Activated CD4-positive, alpha-beta T cell treated with anti-CD3 and anti-CD28 coated beads, Interleukin-2, Interleukin-4, amounts not matched to agents 100 ng/mL and 50 ng/mL, durations not matched to agents 16 hours and 8 hours (primary cell): ENCODE measurements around the gene SLC16A10.
"Not testable (repeated sequence)": the region's sequence is repeated elsewhere in the genome, so short reads cannot be mapped to it uniquely, and the experiment has no call there.

ENCODE experiments used
- DNase-seq: peaks from one replicate; pipeline ENCODE4 v3.0.0-alpha.2; 2020; ENCODE audit warnings: low spot score

Gene SLC16A10

GRCh38 chr6:111132669-111133068 is 45.4 kb downstream of the SLC16A10 start:
- DNase-seq: not testable (repeated sequence)

GRCh38 chr6:111134236-111134869 is 47.0 kb downstream of the SLC16A10 start:
- DNase-seq: not testable (repeated sequence)

GRCh38 chr6:111137489-111138093 is 50.3 kb downstream of the SLC16A10 start:
- DNase-seq: not testable (repeated sequence)

- no peak for DNase-seq
Observed at GRCh38 chr6:111147440-111147839, 60.1 kb downstream of the SLC16A10 start.

- no peak for DNase-seq
Observed at GRCh38 chr6:111148110-111148509, 60.8 kb downstream of the SLC16A10 start.

GRCh38 chr6:111150577-111150976 is 63.3 kb downstream of the SLC16A10 start:
- no peak for DNase-seq

- DNase-seq: peak; percentile 27
Observed at GRCh38 chr6:111154981-111155380, 67.7 kb downstream of the SLC16A10 start.

GRCh38 chr6:111157412-111157811 is 70.1 kb downstream of the SLC16A10 start:
- DNase-seq: peak; percentile 49

- DNase-seq: peak; percentile 74
Observed at GRCh38 chr6:111159633-111160032, 72.3 kb downstream of the SLC16A10 start.

GRCh38 chr6:111161650-111162049 is 74.3 kb downstream of the SLC16A10 start:
- DNase-seq: no peak

- DNase-seq: no peak
Observed at GRCh38 chr6:111162504-111162903, 75.2 kb downstream of the SLC16A10 start.

GRCh38 chr6:111171577-111172400 is 84.5 kb downstream of the SLC16A10 start:
- no peak for DNase-seq

- no peak for DNase-seq
Observed at GRCh38 chr6:111172563-111172962, 85.3 kb downstream of the SLC16A10 start.

GRCh38 chr6:111173341-111173740 is 86.0 kb downstream of the SLC16A10 start:
- no peak for DNase-seq

GRCh38 chr6:111173946-111174345 is 86.6 kb downstream of the SLC16A10 start:
- DNase-seq: peak; percentile 35

GRCh38 chr6:111175109-111175508 is 87.8 kb downstream of the SLC16A10 start:
- no peak for DNase-seq

- DNase-seq: no peak
Observed at GRCh38 chr6:111176038-111176759, 88.9 kb downstream of the SLC16A10 start.

- no peak for DNase-seq
Observed at GRCh38 chr6:111176760-111177099, 89.4 kb downstream of the SLC16A10 start.

GRCh38 chr6:111177131-111177530 is 89.8 kb downstream of the SLC16A10 start:
- DNase-seq: no peak

- DNase-seq: peak; percentile 77
Observed at GRCh38 chr6:111183702-111184517, 96.6 kb downstream of the SLC16A10 start.

- DNase-seq: no peak
Observed at GRCh38 chr6:111184827-111185532, 97.7 kb downstream of the SLC16A10 start.
